Stimulated activated CD8-positive, alpha-beta memory T cell treated with anti-CD3 and anti-CD28 coated beads, Interleukin-15, amount 100 ng/mL, for 4 hours (primary cell): ENCODE measurements around the gene RANBP1.

Source experiments
- DNase-seq, 2 donors: peaks; one replicate each; pipeline ENCODE4 v3.0.0-alpha.2; 2020; ENCODE audit warnings: low read depth in 2 of 2

The RANBP1 gene

DNA sequence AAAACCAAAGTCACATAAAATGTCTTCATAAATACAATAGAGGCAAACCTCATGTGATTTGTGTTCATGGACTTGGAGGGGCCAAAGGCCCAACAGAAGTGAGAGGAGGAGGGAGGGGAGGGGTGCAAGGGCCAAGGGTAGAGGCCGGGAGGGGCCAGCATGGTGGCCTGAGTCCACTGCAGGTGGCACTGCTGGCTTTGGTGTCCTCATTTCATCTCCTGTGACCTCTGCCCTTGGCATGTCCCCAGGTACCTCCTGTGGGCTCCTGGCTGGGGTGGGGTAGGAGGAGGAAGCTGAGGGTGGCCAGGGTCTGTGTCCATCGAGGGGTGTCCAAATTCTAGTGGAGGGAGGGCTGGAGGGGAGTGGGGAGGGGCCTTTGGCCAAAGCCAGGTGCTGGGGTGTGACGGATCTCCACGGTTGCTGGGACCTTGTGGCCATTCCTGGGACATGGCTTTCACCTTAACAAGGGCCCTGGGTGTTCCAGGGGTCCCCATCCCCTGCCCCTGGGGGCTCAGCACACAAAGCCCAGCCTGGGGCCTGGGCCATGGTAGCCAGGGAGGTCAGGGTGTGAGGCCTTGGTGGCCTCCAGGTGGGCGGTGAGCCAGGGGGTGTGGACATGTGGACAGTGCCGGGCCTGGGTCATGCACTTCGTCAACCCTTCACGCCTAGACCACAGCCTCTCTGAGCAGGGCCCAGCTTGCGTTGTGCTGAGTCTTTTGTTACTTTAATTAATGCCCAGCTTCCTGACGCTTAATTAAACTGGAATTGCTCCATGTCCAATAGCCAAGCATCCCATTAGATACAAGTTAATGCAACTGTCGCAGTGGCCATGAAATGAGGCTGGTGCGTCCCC, 55.6 kb downstream of the RANBP1 start:
- no peak for DNase-seq

DNA sequence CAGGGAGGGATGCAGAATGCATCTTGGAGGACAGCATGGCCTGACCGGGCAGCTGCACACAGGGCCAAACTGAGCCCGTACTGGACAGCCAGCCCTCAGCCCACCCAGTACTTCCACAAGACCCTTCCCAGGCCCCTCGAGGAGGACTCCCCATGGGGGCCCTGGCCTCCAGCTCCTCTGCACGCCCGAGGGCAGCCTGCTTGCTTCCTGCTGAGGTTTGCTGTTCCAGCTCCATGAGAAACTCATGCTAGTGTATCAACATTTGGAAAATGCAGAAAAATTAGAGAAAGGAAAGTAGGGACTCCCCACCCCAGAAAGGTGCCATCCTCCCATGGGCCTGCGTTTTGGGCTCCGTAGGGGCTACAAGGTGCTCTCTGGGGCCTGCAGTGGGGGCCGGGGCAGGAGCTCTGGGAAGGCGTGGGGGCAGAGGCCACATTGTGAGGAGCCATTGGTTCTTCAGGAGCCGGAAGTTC, 56.3 kb downstream of the RANBP1 start:
- DNase-seq, result no peak

DNA sequence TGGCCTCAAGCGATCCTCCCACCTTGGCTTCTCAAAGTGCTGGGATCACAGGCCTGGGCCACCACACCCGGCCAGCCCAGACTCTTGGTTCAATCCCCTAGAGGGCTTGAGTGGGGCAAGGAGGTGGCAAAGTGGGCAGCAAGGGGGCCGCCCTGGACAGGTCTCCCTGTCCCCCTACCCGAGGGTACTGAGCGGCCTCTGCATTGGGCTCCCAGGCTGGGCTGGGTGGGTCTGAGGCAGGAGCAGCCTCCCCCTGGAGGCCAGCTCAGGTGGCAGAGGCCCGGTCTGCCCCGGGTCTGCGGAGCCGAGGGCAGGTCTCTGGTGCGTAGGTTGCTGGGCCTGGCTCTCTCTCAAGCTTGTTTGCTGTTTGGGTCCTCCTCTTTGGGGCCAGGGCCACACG, 57.3 kb downstream of the RANBP1 start:
- no peak for DNase-seq

DNA sequence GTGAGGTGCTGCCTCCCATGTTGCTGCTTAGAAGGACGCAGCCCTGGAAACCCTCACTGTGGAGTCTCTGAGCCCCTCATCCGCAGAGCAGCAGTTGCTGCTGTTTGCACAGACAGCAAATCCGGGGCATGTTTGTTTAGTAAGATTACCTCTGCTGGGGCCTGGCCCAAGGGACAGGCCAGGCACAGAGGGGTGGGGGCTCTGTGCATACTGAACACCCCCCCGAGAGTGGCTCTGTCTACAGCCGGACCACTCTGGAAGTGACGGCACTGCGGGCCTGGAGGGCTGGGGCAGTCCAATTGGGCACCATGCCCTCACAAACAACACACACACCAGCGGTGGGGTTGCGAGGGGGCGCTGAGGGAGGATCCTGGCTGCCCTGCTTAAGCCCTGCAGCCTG, 57.9 kb downstream of the RANBP1 start:
- no peak for DNase-seq

DNA sequence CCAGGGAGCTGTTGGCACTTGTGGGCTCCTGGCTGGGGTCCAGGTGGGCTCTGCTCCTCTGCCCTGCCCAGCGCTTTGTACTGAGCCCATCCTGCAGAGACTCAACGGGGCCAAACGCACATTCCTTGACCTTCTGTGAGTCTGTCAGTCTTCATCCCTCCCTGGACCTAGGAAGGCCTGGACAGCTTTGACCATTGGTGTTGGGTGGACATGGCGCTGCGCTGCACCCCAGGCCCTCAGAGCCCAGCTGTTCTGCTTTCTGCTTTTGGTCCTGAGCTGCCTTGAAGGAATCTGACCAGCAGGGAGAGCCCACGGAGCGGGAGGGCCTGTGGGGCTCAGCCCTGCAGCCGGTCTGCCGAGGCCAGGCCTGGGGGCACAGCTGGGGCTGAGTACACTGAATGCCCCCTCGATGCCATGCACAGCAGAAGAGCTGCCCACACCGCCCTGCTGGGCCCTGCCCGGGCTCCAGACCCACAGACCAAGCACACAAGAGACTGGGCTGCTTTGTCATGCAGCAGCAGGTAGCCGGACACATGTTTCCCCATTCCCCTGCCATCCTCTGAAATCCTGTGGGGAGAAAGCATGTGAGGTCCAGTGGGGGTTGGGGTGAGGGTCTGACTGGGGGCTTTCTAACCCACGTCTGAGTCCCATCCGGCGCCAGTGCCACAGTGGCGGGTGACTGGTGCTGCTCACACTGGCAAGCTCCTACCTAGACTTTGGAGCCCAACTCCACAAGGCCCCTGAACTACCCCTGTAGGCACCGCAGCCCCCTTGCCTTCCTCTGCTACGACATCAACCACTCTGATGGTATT, 59.1 kb downstream of the RANBP1 start:
- DNase-seq, result no peak

DNA sequence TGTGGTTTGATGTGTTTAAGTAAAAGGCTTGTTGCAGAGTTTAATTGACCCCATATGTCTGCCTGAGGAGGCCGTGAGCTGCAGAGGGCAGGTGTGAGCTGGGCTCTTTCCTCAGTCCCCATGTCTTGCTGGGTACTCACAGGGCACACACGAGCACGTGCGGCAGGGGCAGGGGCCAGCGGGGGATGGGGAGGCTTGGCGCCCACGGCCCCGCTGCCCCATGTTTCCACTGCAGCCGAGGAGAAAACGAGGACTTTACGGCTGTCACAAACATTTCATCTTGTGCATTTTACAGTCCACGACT, 59.6 kb downstream of the RANBP1 start:
- DNase-seq, result no peak

DNA sequence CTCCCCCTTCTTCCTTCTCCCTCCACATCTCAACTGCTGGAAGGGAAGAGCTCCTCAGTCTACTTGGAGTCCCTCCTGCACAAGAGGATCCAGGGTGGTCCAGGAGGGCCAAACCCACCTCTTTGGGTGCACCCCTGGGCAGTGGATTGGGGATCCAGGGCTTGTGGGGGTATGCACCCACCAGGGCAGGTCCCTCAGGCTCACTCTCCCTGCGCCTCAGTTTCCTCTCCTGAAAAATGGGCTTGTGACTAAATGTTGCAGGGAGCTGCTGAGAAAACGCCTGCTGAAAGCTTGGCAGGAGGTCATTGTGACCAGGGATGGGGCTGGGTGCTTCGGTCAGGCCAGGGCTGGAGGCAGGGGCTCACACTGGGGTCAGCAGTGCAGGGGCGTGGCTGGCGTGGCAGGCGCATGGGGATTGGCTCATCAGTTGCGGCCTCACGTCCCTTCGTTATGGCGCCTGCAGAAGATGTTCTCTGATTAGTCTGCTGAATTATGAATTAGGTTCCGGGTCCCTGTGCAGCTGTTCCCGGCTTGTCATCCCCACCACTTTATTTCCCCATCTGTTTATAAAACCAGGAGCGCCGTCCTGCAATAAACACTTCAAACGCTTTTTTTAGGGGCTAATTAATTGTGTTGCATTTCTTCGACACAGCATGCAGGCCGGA, 60.6 kb downstream of the RANBP1 start:
- no peak for DNase-seq
